CD4-positive, alpha-beta T cell treated with Interleukin-21 for 1 hour (primary cell): ENCODE results near the gene ASCC1.
A peak's percentile ranks its signal among the peaks of the same experiment; 100 is the strongest.
"Not testable (repeated sequence)": the region's sequence is repeated elsewhere in the genome, so short reads cannot be mapped to it uniquely, and the experiment has no call there.

Source experiments
- DNase-seq: peaks from one replicate; pipeline ENCODE4 v3.0.0-alpha.2; 2020

Gene ASCC1

GRCh38 chr10:72123616-72124015 lies 92.5 kb downstream of the ASCC1 start:
- no peak for DNase-seq

- no peak for DNase-seq
These were observed 93.9 kb downstream of the ASCC1 start for GRCh38 chr10:72122221-72122620.

- DNase-seq: no peak
These were observed 94.7 kb downstream of the ASCC1 start for GRCh38 chr10:72121389-72121788.

GRCh38 chr10:72116372-72116771 lies 99.7 kb downstream of the ASCC1 start:
- no peak for DNase-seq

- no peak for DNase-seq
These were observed 101.2 kb downstream of the ASCC1 start for GRCh38 chr10:72114706-72115450.

GRCh38 chr10:72110673-72111401 lies 105.2 kb downstream of the ASCC1 start:
- no peak for DNase-seq

- peak; percentile 35 for DNase-seq
These were observed 106.4 kb downstream of the ASCC1 start for GRCh38 chr10:72109636-72110157.

- DNase-seq: no peak
These were observed 107.0 kb downstream of the ASCC1 start for GRCh38 chr10:72108830-72109635.

GRCh38 chr10:72108004-72108370 lies 108.1 kb downstream of the ASCC1 start:
- DNase-seq: not testable (repeated sequence)

GRCh38 chr10:72107325-72108003 lies 108.6 kb downstream of the ASCC1 start:
- peak; percentile 62 for DNase-seq

GRCh38 chr10:72106896-72107295 lies 109.2 kb downstream of the ASCC1 start:
- no peak for DNase-seq

- DNase-seq: no peak
These were observed 109.8 kb downstream of the ASCC1 start for GRCh38 chr10:72106154-72106849.

GRCh38 chr10:72105710-72106109 lies 110.4 kb downstream of the ASCC1 start:
- no peak for DNase-seq

- no peak for DNase-seq
These were observed 111.0 kb downstream of the ASCC1 start for GRCh38 chr10:72105098-72105475.

- no peak for DNase-seq
These were observed 111.5 kb downstream of the ASCC1 start for GRCh38 chr10:72104472-72105097.

- no peak for DNase-seq
These were observed 116.5 kb downstream of the ASCC1 start for GRCh38 chr10:72099600-72099921.

- DNase-seq: no peak
These were observed 117.1 kb downstream of the ASCC1 start for GRCh38 chr10:72098836-72099599.

GRCh38 chr10:72098301-72098835 lies 117.7 kb downstream of the ASCC1 start:
- no peak for DNase-seq

- no peak for DNase-seq
These were observed 118.4 kb downstream of the ASCC1 start for GRCh38 chr10:72097448-72098300.
